Measurements from ENCODE around the gene BRD1.
"Not testable (repeated sequence)": the region's sequence is repeated elsewhere in the genome, so short reads cannot be mapped to it uniquely, and the experiment has no call there.

The BRD1 gene

GRCh38 chr22:49781886-49782285 is 45.8 kb downstream of the BRD1 start:
- not testable (repeated sequence) for DNase-seq

- DNase-seq: no peak
These were observed 46.3 kb downstream of the BRD1 start for GRCh38 chr22:49781289-49781782.

- no peak for DNase-seq
These were observed 46.9 kb downstream of the BRD1 start for GRCh38 chr22:49780698-49781288.

- no peak for DNase-seq
These were observed 47.6 kb downstream of the BRD1 start for GRCh38 chr22:49779853-49780697.

GRCh38 chr22:49779211-49779610 is 48.5 kb downstream of the BRD1 start:
- no peak for DNase-seq

GRCh38 chr22:49777569-49778249 is 50.0 kb downstream of the BRD1 start:
- DNase-seq: no peak

- no peak for DNase-seq
These were observed 50.8 kb downstream of the BRD1 start for GRCh38 chr22:49776891-49777290.

GRCh38 chr22:49775867-49776511 is 51.7 kb downstream of the BRD1 start:
- DNase-seq: no peak

- DNase-seq: no peak
These were observed 52.3 kb downstream of the BRD1 start for GRCh38 chr22:49775191-49775866.

GRCh38 chr22:49774499-49775151 is 53.0 kb downstream of the BRD1 start:
- no peak for DNase-seq

GRCh38 chr22:49774046-49774445 is 53.6 kb downstream of the BRD1 start:
- no peak for DNase-seq

GRCh38 chr22:49773531-49773930 is 54.1 kb downstream of the BRD1 start:
- DNase-seq: no peak

- no peak for DNase-seq
These were observed 55.0 kb downstream of the BRD1 start for GRCh38 chr22:49772692-49773091.

- no peak for DNase-seq
These were observed 56.2 kb downstream of the BRD1 start for GRCh38 chr22:49771266-49772065.

GRCh38 chr22:49770547-49771265 is 57.0 kb downstream of the BRD1 start:
- no peak for DNase-seq

GRCh38 chr22:49769691-49770546 is 57.8 kb downstream of the BRD1 start:
- no peak for DNase-seq

GRCh38 chr22:49768951-49769690 is 58.6 kb downstream of the BRD1 start:
- DNase-seq: no peak

- DNase-seq: no peak
These were observed 59.4 kb downstream of the BRD1 start for GRCh38 chr22:49768077-49768910.

All from stimulated activated CD8-positive, alpha-beta memory T cell treated with anti-CD3 and anti-CD28 coated beads, Interleukin-4, amount 100 ng/mL, for 48 hours (primary cell).